Astrocyte (in vitro differentiated cells and primary cell): ENCODE data around the gene CLASRP. TPM values are rescaled to one million over a fixed set of nuclear protein-coding genes. Genes with fewer than 3 reads are reported as not detected.

Source experiments
- DNase-seq: peaks from one replicate; pipeline ENCODE4 v3.0.0-alpha.2; 2010; ENCODE audit warnings: low read depth
- FAIRE-seq: peaks from 2 replicates; lab custom pipeline; 2011; peaks lifted over from hg19 to GRCh38; lab: Jason Lieb, UNC
- H2AFZ ChIP-seq: 2 replicates; pipeline ENCODE4 v1.6.0; 2012; ENCODE audit warnings: low read depth, low read length, inconsistent platforms
- H3K27ac ChIP-seq: 2 replicates; pipeline ENCODE4 v1.5.1; 2011; ENCODE audit warnings: low read depth, low read length, inconsistent platforms
- H3K27me3 ChIP-seq: 2 replicates; pipeline ENCODE4 v1.6.0; 2011; ENCODE audit warnings: low read length, inconsistent platforms; ENCODE audit not compliant: insufficient read depth
- H3K36me3 ChIP-seq: 2 replicates; pipeline ENCODE4 v1.5.1; 2011; ENCODE audit warnings: low read length, inconsistent platforms; ENCODE audit not compliant: insufficient read depth
- H3K4me1 ChIP-seq: 2 replicates; pipeline ENCODE4 v1.5.1; 2011; ENCODE audit warnings: low read length, inconsistent platforms; ENCODE audit not compliant: insufficient read depth
- H3K4me2 ChIP-seq: 2 replicates; pipeline ENCODE4 v1.6.0; 2012; ENCODE audit warnings: low read length, inconsistent platforms
- H3K4me3 ChIP-seq: 2 replicates; pipeline ENCODE4 v1.5.1; 2011; ENCODE audit warnings: low read depth, mild to moderate bottlenecking, low read length, inconsistent platforms; ENCODE audit not compliant: insufficient read depth
- H3K79me2 ChIP-seq: 2 replicates; pipeline ENCODE4 v1.6.0; 2012; ENCODE audit warnings: mild to moderate bottlenecking, low read length, inconsistent platforms; ENCODE audit not compliant: insufficient read depth
- H3K9ac ChIP-seq: 2 replicates; pipeline ENCODE4 v1.6.0; 2012; ENCODE audit warnings: mild to moderate bottlenecking, low read length, inconsistent platforms
- H3K9me3 ChIP-seq: 2 replicates; pipeline ENCODE4 v1.5.1; 2012; ENCODE audit warnings: low read depth, mild to moderate bottlenecking, low read length, inconsistent platforms; ENCODE audit not compliant: insufficient read depth
- H4K20me1 ChIP-seq: 2 replicates; pipeline ENCODE4 v1.6.0; 2012; ENCODE audit warnings: low read length, inconsistent platforms; ENCODE audit not compliant: insufficient read depth
- H3K27ac Mint-ChIP-seq: one replicate; pipeline ENCODE4 v1.8.0; 2021; ENCODE audit warnings: mild to moderate bottlenecking, mixed read lengths; ENCODE audit not compliant: unreplicated experiment
- H3K27me3 Mint-ChIP-seq: one replicate; pipeline ENCODE4 v1.8.0; 2021; ENCODE audit warnings: low read depth, mixed read lengths; ENCODE audit not compliant: unreplicated experiment
- H3K36me3 Mint-ChIP-seq: one replicate; pipeline ENCODE4 v1.8.0; 2021; ENCODE audit warnings: low read depth, mixed read lengths; ENCODE audit not compliant: unreplicated experiment
- H3K4me1 Mint-ChIP-seq: one replicate; pipeline ENCODE4 v1.8.0; 2021; ENCODE audit warnings: low read depth, mixed read lengths; ENCODE audit not compliant: unreplicated experiment
- H3K4me3 Mint-ChIP-seq: one replicate; pipeline ENCODE4 v1.8.0; 2021; ENCODE audit warnings: mild to moderate bottlenecking, moderate library complexity, mixed read lengths; ENCODE audit not compliant: unreplicated experiment
- H3K9me3 Mint-ChIP-seq: one replicate; pipeline ENCODE4 v1.8.0; 2021; ENCODE audit warnings: mild to moderate bottlenecking, mixed read lengths; ENCODE audit not compliant: unreplicated experiment
- CTCF ChIP-seq: IDR thresholded peaks from 2 replicates; pipeline ENCODE4 v1.5.1; 2011; ENCODE audit warnings: low read depth, mild to moderate bottlenecking, inconsistent platforms, low read length, moderate library complexity; ENCODE audit not compliant: insufficient read depth
- EZH2 ChIP-seq: IDR thresholded peaks from 2 replicates; pipeline ENCODE4 v1.6.1; 2012; ENCODE audit warnings: mild to moderate bottlenecking, low read length, inconsistent platforms; ENCODE audit not compliant: insufficient read depth
- total RNA-seq: library from RNA; stranded (reverse); gene quantifications from 2 replicates; pipeline ENCODE4 v1.2.1, GENCODE V29; 2021

CLASRP gene
- total RNA-seq, 1 donor from 2014 or later: 45.5 TPM

- Histone ChIP-seq H3K9me3 (no peaks in the 10 kb centered on the region), H4K20me1 (peaks cover 99% of the 10 kb centered on the region), H3K9ac (peak overlapping the region; percentile 49), H3K4me2 (peak overlapping the region; percentile 88), H2AFZ (no peak overlapping the region), H3K27me3 (no peaks in the 10 kb centered on the region), H3K36me3 (no peaks in the 10 kb centered on the region), H3K4me1 (peaks cover 53% of the 10 kb centered on the region), H3K4me3 (no peak overlapping the region), H3K27ac (peak overlapping the region; percentile 75), H3K79me2 (peaks cover 99% of the 10 kb centered on the region)
- DNase-seq: no peak
- TF ChIP-seq EZH2 (no peak), CTCF (no peak)
- Mint-ChIP-seq H3K36me3 (peaks cover 7% of the 10 kb centered on the region), H3K9me3 (no peaks in the 10 kb centered on the region), H3K27ac (peak overlapping the region; percentile 43), H3K27me3 (no peaks in the 10 kb centered on the region), H3K4me1 (peaks cover 63% of the 10 kb centered on the region), H3K4me3 (peak overlapping the region; percentile 10)
- FAIRE-seq: no peak
Measured at GRCh38 chr19:45099467-45100191, 60.8 kb downstream of the CLASRP start.

- H3K4me1 Mint-ChIP-seq: peaks cover 64% of the 10 kb centered on the region
- H3K4me3 Mint-ChIP-seq: no peak overlapping the region
- H4K20me1 ChIP-seq: peaks cover 99% of the 10 kb centered on the region
- peak overlapping the region; percentile 38 for H3K27ac Mint-ChIP-seq
- H3K9ac ChIP-seq: no peak overlapping the region
- no peaks in the 10 kb centered on the region for H3K9me3 ChIP-seq
- H3K27ac ChIP-seq: no peak overlapping the region
- FAIRE-seq (no peak), DNase-seq (no peak)
- H3K79me2 ChIP-seq: peaks cover 99% of the 10 kb centered on the region
- H3K36me3 Mint-ChIP-seq: peaks cover 11% of the 10 kb centered on the region
- H3K27me3 Mint-ChIP-seq: no peaks in the 10 kb centered on the region
- peak overlapping the region; percentile 88 for H3K4me2 ChIP-seq
- no peak overlapping the region for H3K4me3 ChIP-seq
- H3K4me1 ChIP-seq: peaks cover 53% of the 10 kb centered on the region
- no peak overlapping the region for H2AFZ ChIP-seq
- no peak for TF ChIP-seq EZH2
- no peaks in the 10 kb centered on the region for H3K9me3 Mint-ChIP-seq
- no peaks in the 10 kb centered on the region for H3K27me3 ChIP-seq
- no peaks in the 10 kb centered on the region for H3K36me3 ChIP-seq
Measured at GRCh38 chr19:45100201-45100600, 61.4 kb downstream of the CLASRP start.

DNA sequence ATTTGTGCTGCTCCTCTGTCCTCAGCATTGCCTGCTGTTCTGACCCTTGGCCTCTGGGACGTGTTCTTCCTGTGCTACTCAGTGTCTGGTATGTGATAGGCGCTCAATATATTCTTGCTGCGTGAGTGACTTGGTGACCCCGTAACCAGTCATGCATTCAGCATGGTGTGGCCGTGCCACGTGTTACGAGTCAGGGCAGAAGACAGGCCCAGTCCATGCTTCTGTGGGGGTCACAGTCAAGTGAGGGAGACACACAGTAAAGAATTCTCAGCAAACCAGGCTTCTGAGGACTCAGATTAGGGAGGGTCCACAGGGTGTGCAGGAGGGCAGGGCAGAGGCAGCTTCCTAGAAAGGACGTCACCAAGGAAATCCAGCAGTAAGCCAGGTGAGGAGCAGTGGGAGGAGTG is 62.0 kb downstream of the CLASRP start:
- H3K79me2 ChIP-seq: peaks cover 99% of the 10 kb centered on the region
- TF ChIP-seq EZH2: no peak
- no peak for TF ChIP-seq CTCF
- Mint-ChIP-seq H3K36me3 (peaks cover 11% of the 10 kb centered on the region), H3K4me1 (peaks cover 62% of the 10 kb centered on the region), H3K9me3 (no peaks in the 10 kb centered on the region), H3K27ac (no peak overlapping the region), H3K27me3 (no peaks in the 10 kb centered on the region), H3K4me3 (peak overlapping the region; percentile 67)
- H3K9me3 ChIP-seq: no peaks in the 10 kb centered on the region
- H3K36me3 ChIP-seq: no peaks in the 10 kb centered on the region
- FAIRE-seq (no peak), DNase-seq (no peak)
- no peak overlapping the region for H3K27ac ChIP-seq
- H3K4me3 ChIP-seq: no peak overlapping the region
- no peaks in the 10 kb centered on the region for H3K27me3 ChIP-seq
- no peak overlapping the region for H2AFZ ChIP-seq
- H3K4me2 ChIP-seq: peak overlapping the region; percentile 19
- H3K4me1 ChIP-seq: peaks cover 53% of the 10 kb centered on the region
- peak overlapping the region; percentile 9 for H3K9ac ChIP-seq
- peaks cover 99% of the 10 kb centered on the region for H4K20me1 ChIP-seq
